NCI-H510A treated with DMSO at 0.1 percent for 48 hours (cell line): ENCODE measurements around the gene ABHD14A.

ENCODE experiments used
- DNase-seq: peaks from one replicate; lab custom pipeline; 2025; lab: John Stamatoyannopoulos, UW

ABHD14A gene

GRCh38 chr3:51941463-51941797, 33.4 kb upstream of the ABHD14A start:
- no peak for DNase-seq

GRCh38 chr3:51941798-51942602, 32.9 kb upstream of the ABHD14A start, which contains the start of the genes PARP3 and RRP9:
Gene PARP3 (plus strand): TSS chr3:51942363. CDS start chr3:51943356, 993 bp downstream.
Gene RRP9 (minus strand): TSS chr3:51941904. CDS start chr3:51941867, 37 bp downstream.
- peak; percentile 97 for DNase-seq

GRCh38 chr3:51942603-51943450, 32.0 kb upstream of the ABHD14A start:
- peak; percentile 7 for DNase-seq

GRCh38 chr3:51943451-51944391, 31.1 kb upstream of the ABHD14A start:
- DNase-seq = no peak

- no peak for DNase-seq
Observed at GRCh38 chr3:51944451-51945021, 30.3 kb upstream of the ABHD14A start.

- no peak for DNase-seq
Observed at GRCh38 chr3:51945031-51945840, 29.6 kb upstream of the ABHD14A start.

GRCh38 chr3:51945926-51946705, 28.7 kb upstream of the ABHD14A start:
- DNase-seq = no peak

- no peak for DNase-seq
Observed at GRCh38 chr3:51946796-51947195, 28.1 kb upstream of the ABHD14A start.

- DNase-seq = no peak
Observed at GRCh38 chr3:51947215-51947900, 27.5 kb upstream of the ABHD14A start.

- no peak for DNase-seq
Observed at GRCh38 chr3:51948016-51948580, 26.8 kb upstream of the ABHD14A start.

- DNase-seq = no peak
Observed at GRCh38 chr3:51949121-51949520, 25.7 kb upstream of the ABHD14A start.

- no peak for DNase-seq
Observed at GRCh38 chr3:51950899-51951298, 24.0 kb upstream of the ABHD14A start.

- peak; percentile 75 for DNase-seq
Observed at GRCh38 chr3:51953445-51953844, 21.4 kb upstream of the ABHD14A start.

GRCh38 chr3:51954105-51954504, 20.8 kb upstream of the ABHD14A start:
- no peak for DNase-seq

- DNase-seq = no peak
Observed at GRCh38 chr3:51954713-51955112, 20.2 kb upstream of the ABHD14A start.

GRCh38 chr3:51955175-51955892, 19.5 kb upstream of the ABHD14A start, which contains the start of gene GPR62:
Gene GPR62 (plus strand): TSS chr3:51955381. CDS start chr3:51955653, 272 bp downstream.
- DNase-seq = no peak

GRCh38 chr3:51955893-51956770, 18.7 kb upstream of the ABHD14A start:
- no peak for DNase-seq
